Measurements from ENCODE around the gene CAPS2. TPM values are rescaled to one million over a fixed set of nuclear protein-coding genes. Genes with fewer than 3 reads are reported as not detected.

Gene CAPS2
- total and polyA plus RNA-seq, 7 donors, result 0.73 to 20.3 (median 8.4) TPM

GRCh38 chr12:75239987-75240386 lies 90.1 kb downstream of the CAPS2 start:
- TF ChIP-seq CTCF (IDR thresholded peaks at IDR 0.05), result no peak
- intact Hi-C loops (cut with DNase I), result no loop called here
- DNase-seq (no peak), ATAC-seq (no peak)
- Histone ChIP-seq H3K36me3 (ENCODE audit: insufficient read depth in 1 of 2, low read depth in 1 of 2) (no peaks in the 10 kb centered on the region), H3K4me3 (no peak overlapping the region), H3K4me1 (no peaks in the 10 kb centered on the region), H3K27ac (no peak overlapping the region), H3K9me3 (no peaks in the 10 kb centered on the region), H3K27me3 (ENCODE audit: insufficient read depth in 3 of 3, low read length in 2 of 3) (no peaks in the 10 kb centered on the region)

- no peak for DNase-seq
- no peak for TF ChIP-seq CTCF (IDR thresholded peaks at IDR 0.05)
- intact Hi-C loops (cut with DNase I), result no loop called here
- WGBS, 3 donors, result 44 to 91% (median 81%) methylated on average over 1 of the region's 1 CpG
- Histone ChIP-seq H3K27me3 (ENCODE audit: insufficient read depth in 3 of 3, low read length in 2 of 3) (no peaks in the 10 kb centered on the region), H3K27ac (no peak overlapping the region), H3K36me3 (ENCODE audit: insufficient read depth in 1 of 2, low read depth in 1 of 2) (no peaks in the 10 kb centered on the region), H3K4me1 (no peaks in the 10 kb centered on the region), H3K9me3 (no peaks in the 10 kb centered on the region), H3K4me3 (no peak overlapping the region)
- ATAC-seq, result no peak
Measured at GRCh38 chr12:75236206-75236605, 93.9 kb downstream of the CAPS2 start.

- no peaks in the 10 kb centered on the region for H3K27me3 ChIP-seq (ENCODE audit: insufficient read depth in 3 of 3, low read length in 2 of 3)
- no peak for TF ChIP-seq CTCF (IDR thresholded peaks at IDR 0.05)
- DNase-seq, result no peak
- H3K4me1 ChIP-seq, result no peaks in the 10 kb centered on the region
- ATAC-seq, result no peak
- peaks cover 8% of the 10 kb centered on the region for H3K9me3 ChIP-seq
- no peak overlapping the region for H3K4me3 ChIP-seq
- intact Hi-C loops (cut with DNase I), result no loop called here
- WGBS, 3 donors, result 83 to 87% (median 86%) methylated on average over 1 of the region's 1 CpG
- no peaks in the 10 kb centered on the region for H3K36me3 ChIP-seq (ENCODE audit: insufficient read depth in 1 of 2, low read depth in 1 of 2)
- no peak overlapping the region for H3K27ac ChIP-seq
Measured at GRCh38 chr12:75227132-75227531, 103.0 kb downstream of the CAPS2 start.

Other genes with a start within 250 kb of the CAPS2 start
- gene KCNC2, start 120.5 kb downstream of the CAPS2 start, total RNA-seq, result 1 to 10 TPM in 1 of 4 donors, under 1 TPM in 1, not detected in 2; 0.99 to 1.2 TPM
- gene KCNC2, start 120.5 kb downstream of the CAPS2 start, polyA plus RNA-seq, result under 1 TPM in 2 of 3 donors, not detected in 1; 0.01 to 0.03 TPM
- not detected for gene GLIPR1L1, start 4.3 kb upstream of the CAPS2 start, total RNA-seq
- not detected for gene GLIPR1L1, start 4.3 kb upstream of the CAPS2 start, polyA plus RNA-seq
- 1 to 10 TPM in 2 of 4 donors, under 1 TPM in 1, not detected in 1; 0.54 to 1.5 (median 1.3) TPM for gene GLIPR1L2, start 60.8 kb upstream of the CAPS2 start, total RNA-seq
- under 1 TPM; 0.04 to 0.60 (median 0.57) TPM for gene GLIPR1L2, start 60.8 kb upstream of the CAPS2 start, polyA plus RNA-seq
- gene GLIPR1, start 150.4 kb upstream of the CAPS2 start, total RNA-seq, result 1 to 10 TPM; 2.8 to 5.7 (median 4.9) TPM
- 1 to 10 TPM in 1 of 3 donors, under 1 TPM in 2; 0.52 to 4.4 (median 0.88) TPM for gene GLIPR1, start 150.4 kb upstream of the CAPS2 start, polyA plus RNA-seq
- 10 to 100 TPM; 43.1 to 64.9 (median 50.9) TPM for gene KRR1, start 181.3 kb upstream of the CAPS2 start, total RNA-seq
- gene KRR1, start 181.3 kb upstream of the CAPS2 start, polyA plus RNA-seq, result 10 to 100 TPM; 15.7 to 40.4 (median 32.4) TPM